ENCODE results near the gene NRL.

The NRL gene

GRCh38 chr14:24098927-24099813 is 15.6 kb downstream of the NRL start:
- DNase-seq = no peak

GRCh38 chr14:24098229-24098926 is 16.4 kb downstream of the NRL start:
- DNase-seq = no peak

GRCh38 chr14:24096545-24097181 is 18.1 kb downstream of the NRL start:
- no peak for DNase-seq

- no peak for DNase-seq
Measured at GRCh38 chr14:24095271-24096068, 19.3 kb downstream of the NRL start.

GRCh38 chr14:24094841-24095270 is 19.9 kb downstream of the NRL start:
- DNase-seq = no peak

GRCh38 chr14:24093901-24094840 is 20.6 kb downstream of the NRL start, which contains the start of gene PCK2:
Gene PCK2 (plus strand): TSS chr14:24094311. CDS start chr14:24094406, 95 bp downstream.
- DNase-seq = peak; percentile 82

GRCh38 chr14:24093207-24093900 is 21.4 kb downstream of the NRL start:
- no peak for DNase-seq

- no peak for DNase-seq
Measured at GRCh38 chr14:24092505-24093206, 22.1 kb downstream of the NRL start.

GRCh38 chr14:24092110-24092504 is 22.6 kb downstream of the NRL start:
- no peak for DNase-seq

GRCh38 chr14:24089890-24090289 is 24.9 kb downstream of the NRL start:
- DNase-seq = no peak

- DNase-seq = no peak
Measured at GRCh38 chr14:24088095-24088494, 26.7 kb downstream of the NRL start.

GRCh38 chr14:24087004-24087403 is 27.7 kb downstream of the NRL start:
- no peak for DNase-seq

GRCh38 chr14:24086193-24086955 is 28.4 kb downstream of the NRL start:
- DNase-seq = no peak

- no peak for DNase-seq
Measured at GRCh38 chr14:24085215-24085614, 29.5 kb downstream of the NRL start.

- DNase-seq = no peak
Measured at GRCh38 chr14:24084440-24084839, 30.3 kb downstream of the NRL start.

- DNase-seq = no peak
Measured at GRCh38 chr14:24083462-24083861, 31.3 kb downstream of the NRL start.

GRCh38 chr14:24082411-24083080 is 32.2 kb downstream of the NRL start:
- DNase-seq = no peak

- DNase-seq = no peak
Measured at GRCh38 chr14:24081739-24082211, 33.0 kb downstream of the NRL start.

All from amniotic stem cell (primary cell).